KOPT-K1 (cell line): ENCODE measurements around the gene FTCDNL1.

Experiments
- H3K27ac ChIP-seq: fragments of 200-600 bp; sonication (generic); 2 replicates; pipeline ENCODE4 v1.5.1; 2016; ENCODE audit warnings: antibody characterized with exemption, mild to moderate bottlenecking, low read depth, low read length; ENCODE audit not compliant: poor library complexity, severe bottlenecking
- H3K36me3 ChIP-seq: fragments of 200-600 bp; sonication (generic); 2 replicates; pipeline ENCODE4 v1.5.1; 2017; ENCODE audit warnings: antibody characterized with exemption, mild to moderate bottlenecking, low read length, moderate library complexity; ENCODE audit not compliant: insufficient read depth
- H3K9me3 ChIP-seq: fragments of 200-600 bp; sonication (generic); 2 replicates; pipeline ENCODE4 v1.5.1; 2017; ENCODE audit warnings: antibody characterized with exemption, low read length, mild to moderate bottlenecking; ENCODE audit not compliant: insufficient read depth, poor library complexity, severe bottlenecking

The FTCDNL1 gene

GRCh38 chr2:199778655-199779054 is 72.3 kb downstream of the FTCDNL1 start:
- Histone ChIP-seq H3K36me3 (no peaks in the 10 kb centered on the region), H3K27ac (no peak overlapping the region)

GRCh38 chr2:199777916-199778315 is 73.1 kb downstream of the FTCDNL1 start:
- no peaks in the 10 kb centered on the region for H3K9me3 ChIP-seq
- H3K27ac ChIP-seq = no peak overlapping the region
- no peaks in the 10 kb centered on the region for H3K36me3 ChIP-seq

More at GRCh38 chr2:199778655-199779054, 72.3 kb downstream of the FTCDNL1 start:
- no peaks in the 10 kb centered on the region for H3K9me3 ChIP-seq

DNA sequence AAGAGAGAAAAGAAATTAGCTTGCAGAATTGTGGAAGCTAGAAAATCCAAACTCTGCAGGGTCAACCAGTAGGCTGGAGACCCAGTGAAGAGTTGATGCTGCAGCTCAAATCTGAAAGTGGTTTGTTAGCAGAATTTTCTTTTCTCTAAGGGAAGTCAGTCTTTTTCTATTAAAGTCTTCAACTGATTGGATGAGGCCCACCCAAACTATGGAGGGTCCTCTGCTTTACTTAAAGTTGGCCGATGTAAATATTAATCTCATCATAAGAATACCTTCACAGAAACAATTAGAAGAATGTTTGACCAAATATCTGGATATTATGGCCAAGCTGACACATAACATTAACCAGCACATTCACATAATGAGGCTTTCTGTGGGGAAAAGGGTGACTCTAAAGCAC is 73.7 kb downstream of the FTCDNL1 start:
- Histone ChIP-seq H3K36me3 (no peaks in the 10 kb centered on the region), H3K9me3 (no peaks in the 10 kb centered on the region), H3K27ac (no peak overlapping the region)

GRCh38 chr2:199775267-199775666 is 75.7 kb downstream of the FTCDNL1 start:
- H3K36me3 ChIP-seq = no peaks in the 10 kb centered on the region
- no peaks in the 10 kb centered on the region for H3K9me3 ChIP-seq
- H3K27ac ChIP-seq = no peak overlapping the region

DNA sequence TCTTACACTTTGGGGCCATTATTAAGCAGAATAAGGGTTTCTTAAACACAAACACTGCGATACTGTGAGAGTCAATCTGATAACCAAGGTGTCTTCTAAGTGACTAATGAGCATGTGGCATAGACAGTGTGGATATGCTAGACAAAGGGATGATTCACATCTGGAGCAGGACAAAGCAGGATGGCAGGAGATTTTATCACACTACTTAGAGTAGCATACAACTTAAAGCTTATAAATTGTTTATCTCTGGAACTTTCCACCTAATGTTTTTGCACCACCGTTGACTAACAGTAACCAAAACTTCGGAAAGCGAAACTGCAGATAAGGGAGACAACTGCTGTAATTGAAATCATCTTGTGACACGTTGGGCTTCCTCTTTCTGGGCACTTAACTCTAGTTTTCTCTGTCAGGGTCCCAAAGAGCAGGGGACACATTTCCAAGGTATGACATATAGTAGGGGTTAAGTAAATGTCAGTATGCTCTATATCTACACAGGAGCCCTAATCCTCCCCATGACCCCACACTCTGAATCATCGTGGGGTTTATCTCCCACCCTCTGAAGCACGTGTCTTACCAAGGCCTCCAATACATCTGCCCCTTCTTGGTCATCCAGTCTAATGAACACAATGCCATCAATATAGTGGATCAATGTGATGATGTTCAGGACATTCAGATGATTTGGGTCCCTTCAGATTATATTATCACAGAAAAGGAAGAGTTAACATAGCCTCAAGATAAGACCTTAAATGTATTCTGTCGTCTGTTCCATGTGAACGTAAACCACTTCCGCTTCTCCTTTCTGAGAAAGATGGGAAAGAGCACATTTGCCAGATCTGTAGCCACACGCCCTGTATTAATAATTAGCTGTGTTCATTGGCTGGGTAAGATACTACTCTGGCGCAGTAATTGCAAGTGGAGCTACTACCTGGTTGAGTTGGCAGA is 78.7 kb downstream of the FTCDNL1 start:
- Histone ChIP-seq H3K36me3 (no peaks in the 10 kb centered on the region), H3K9me3 (no peaks in the 10 kb centered on the region), H3K27ac (no peak overlapping the region)

DNA sequence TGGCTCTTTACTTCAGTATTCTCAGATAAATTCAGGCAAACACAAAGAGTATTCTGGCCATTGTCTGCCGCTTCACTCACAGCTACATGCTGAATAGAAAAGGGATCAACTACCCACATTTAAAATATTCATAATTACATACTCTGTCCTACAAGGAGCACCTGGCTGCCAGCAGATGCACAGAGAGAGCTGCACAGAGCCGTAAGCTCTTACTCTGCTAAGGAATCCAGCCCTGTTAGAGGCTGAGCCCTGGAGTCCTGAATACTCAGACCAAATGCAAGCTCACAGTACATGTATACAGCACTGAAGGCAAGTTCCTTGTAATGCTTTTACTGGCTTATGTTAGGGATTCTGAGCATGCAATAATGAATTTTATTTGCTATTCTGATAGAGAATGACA is 80.3 kb downstream of the FTCDNL1 start:
- Histone ChIP-seq H3K9me3 (no peaks in the 10 kb centered on the region), H3K36me3 (no peaks in the 10 kb centered on the region), H3K27ac (no peak overlapping the region)

DNA sequence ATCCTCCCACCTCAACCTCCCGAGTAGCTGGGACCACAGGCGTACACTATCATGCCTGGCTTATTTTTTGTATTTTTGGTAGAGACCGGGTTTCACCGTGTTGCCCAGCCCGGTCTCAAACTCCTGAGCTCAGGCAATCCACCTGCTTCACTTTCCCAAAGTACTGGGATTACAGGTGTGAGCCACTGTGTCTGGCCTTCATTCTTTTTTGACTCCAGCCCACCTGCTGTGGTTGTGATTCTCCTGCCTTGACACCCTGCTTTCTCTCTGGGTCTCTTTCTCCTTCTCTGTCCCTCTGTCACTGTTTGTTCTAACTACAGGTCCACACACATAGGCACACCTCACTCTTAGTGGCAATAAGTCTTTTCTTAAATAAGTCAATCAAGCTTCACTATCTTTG is 85.3 kb downstream of the FTCDNL1 start:
- Histone ChIP-seq H3K36me3 (no peaks in the 10 kb centered on the region), H3K27ac (no peak overlapping the region), H3K9me3 (no peaks in the 10 kb centered on the region)

- Histone ChIP-seq H3K27ac (no peak overlapping the region), H3K9me3 (no peaks in the 10 kb centered on the region)
Measured at GRCh38 chr2:199764273-199764800, 86.7 kb downstream of the FTCDNL1 start.

DNA sequence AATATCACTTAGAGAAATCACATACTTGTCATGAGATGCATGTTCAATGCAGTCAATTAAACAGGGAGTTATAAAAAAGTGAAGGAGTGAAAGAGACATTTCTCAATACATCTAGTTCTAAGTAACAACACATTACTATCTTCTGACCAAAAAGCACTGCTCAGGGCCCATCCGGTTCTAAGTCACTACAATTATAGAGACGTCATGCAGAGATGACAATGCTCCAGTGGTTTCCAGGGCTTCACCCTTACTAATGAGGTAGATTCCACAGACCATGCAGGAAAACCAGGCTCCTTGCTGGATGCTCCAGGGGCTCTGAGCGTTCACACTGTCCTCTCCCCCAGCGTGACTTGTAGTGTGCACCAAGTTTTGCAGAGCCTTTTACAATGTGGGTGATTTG is 88.0 kb downstream of the FTCDNL1 start:
- Histone ChIP-seq H3K9me3 (no peaks in the 10 kb centered on the region), H3K27ac (no peak overlapping the region), H3K36me3 (no peaks in the 10 kb centered on the region)

More at GRCh38 chr2:199764273-199764800, 86.7 kb downstream of the FTCDNL1 start:
- no peaks in the 10 kb centered on the region for H3K36me3 ChIP-seq

DNA sequence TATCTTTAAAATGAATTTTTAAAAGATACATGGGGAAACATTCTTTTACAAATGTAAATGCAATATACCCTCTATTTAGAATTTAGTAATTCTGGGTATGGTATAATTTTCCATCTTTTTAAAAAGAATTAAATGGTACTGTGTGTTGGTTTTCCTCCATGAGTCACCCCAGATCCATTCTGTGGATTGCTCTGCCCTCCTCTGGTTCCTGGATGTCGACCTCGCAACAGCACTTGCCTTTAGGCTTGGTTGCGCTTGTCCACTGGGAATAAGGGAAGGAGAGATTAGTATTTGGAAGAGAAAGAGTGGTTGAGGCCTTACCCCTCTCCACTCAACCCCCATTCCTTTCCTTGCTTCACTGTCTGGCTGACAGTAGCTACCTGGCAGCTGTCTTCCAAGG is 90.4 kb downstream of the FTCDNL1 start:
- Histone ChIP-seq H3K9me3 (no peaks in the 10 kb centered on the region), H3K36me3 (no peaks in the 10 kb centered on the region)

GRCh38 chr2:199757233-199757870 is 93.6 kb downstream of the FTCDNL1 start:
- Histone ChIP-seq H3K36me3 (no peaks in the 10 kb centered on the region), H3K27ac (no peak overlapping the region), H3K9me3 (no peaks in the 10 kb centered on the region)

More for the DNA sequence above, 90.4 kb downstream of the FTCDNL1 start:
- no peak overlapping the region for H3K27ac ChIP-seq

GRCh38 chr2:199756743-199757142 is 94.2 kb downstream of the FTCDNL1 start:
- Histone ChIP-seq H3K36me3 (no peaks in the 10 kb centered on the region), H3K9me3 (no peaks in the 10 kb centered on the region)

GRCh38 chr2:199756211-199756610 is 94.8 kb downstream of the FTCDNL1 start:
- no peaks in the 10 kb centered on the region for H3K36me3 ChIP-seq
- no peak overlapping the region for H3K27ac ChIP-seq
- H3K9me3 ChIP-seq = no peaks in the 10 kb centered on the region

More at GRCh38 chr2:199756743-199757142, 94.2 kb downstream of the FTCDNL1 start:
- H3K27ac ChIP-seq = no peak overlapping the region

GRCh38 chr2:199754766-199755165 is 96.2 kb downstream of the FTCDNL1 start:
- H3K9me3 ChIP-seq = no peaks in the 10 kb centered on the region
- no peaks in the 10 kb centered on the region for H3K36me3 ChIP-seq
- H3K27ac ChIP-seq = no peak overlapping the region

DNA sequence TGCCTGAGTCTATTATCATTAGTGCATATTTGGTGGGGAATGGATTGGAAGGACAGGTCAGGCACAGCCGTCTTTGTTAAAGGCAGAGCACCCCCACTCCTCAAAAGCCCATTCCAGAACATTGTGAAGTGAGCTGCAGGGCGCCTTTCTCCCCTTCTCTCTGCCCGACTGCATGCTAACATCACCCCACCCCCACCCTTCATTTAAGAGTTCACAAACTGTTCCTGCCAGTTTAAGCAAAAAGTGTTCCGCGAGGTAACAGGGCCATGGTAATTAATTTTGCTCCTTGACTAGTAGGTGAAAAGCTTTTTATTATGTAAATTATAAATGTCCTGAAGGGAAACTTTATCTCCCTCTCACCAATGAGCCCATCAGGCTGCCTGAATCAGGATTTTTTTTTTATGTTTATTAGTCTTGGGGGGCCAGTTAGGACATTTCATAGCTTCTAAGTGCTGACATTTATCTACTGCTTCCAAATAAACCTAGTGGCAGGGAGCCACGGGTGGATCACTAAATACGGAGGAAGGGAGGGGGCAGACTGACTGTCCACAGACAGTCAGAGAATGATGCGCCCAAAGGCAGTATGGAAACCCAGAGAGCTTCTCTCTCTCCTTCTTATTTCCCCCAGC is 99.4 kb downstream of the FTCDNL1 start:
- Histone ChIP-seq H3K27ac (no peak overlapping the region), H3K9me3 (no peaks in the 10 kb centered on the region), H3K36me3 (no peaks in the 10 kb centered on the region)
